ENCODE measurements around the gene RPL32. TPM values are rescaled to one million over a fixed set of nuclear protein-coding genes. Genes with fewer than 3 reads are reported as not detected.

RPL32 gene
- total RNA-seq, 1 experiment from 2014 or later = 1,853 TPM

Other genes with a start within 250 kb of the RPL32 start
- 64.3 TPM for gene RAF1, start 177.4 kb downstream of the RPL32 start, total RNA-seq (2021; ENCODE audit: unreplicated experiment)
- 12.3 TPM for gene TMEM40, start 82.3 kb downstream of the RPL32 start, total RNA-seq (2021; ENCODE audit: unreplicated experiment)
- not detected for gene CAND2, start 44.9 kb downstream of the RPL32 start, total RNA-seq (2021; ENCODE audit: unreplicated experiment)
- gene IQSEC1, start 231.9 kb upstream of the RPL32 start, total RNA-seq (2021; ENCODE audit: unreplicated experiment) = 28.1 TPM